ENCODE results near the gene CD163L1.
"Not testable (repeated sequence)": the region's sequence is repeated elsewhere in the genome, so short reads cannot be mapped to it uniquely, and the experiment has no call there.

CD163L1 gene

GRCh38 chr12:7403466-7403865 lies 40.5 kb downstream of the CD163L1 start:
- no peak for DNase-seq

GRCh38 chr12:7399089-7399488 lies 44.9 kb downstream of the CD163L1 start:
- no peak for DNase-seq

GRCh38 chr12:7396418-7396817 lies 47.5 kb downstream of the CD163L1 start:
- no peak for DNase-seq

- DNase-seq, result no peak
Measured at GRCh38 chr12:7395950-7396349, 48.0 kb downstream of the CD163L1 start.

- DNase-seq, result no peak
Measured at GRCh38 chr12:7387289-7387688, 56.7 kb downstream of the CD163L1 start.

- no peak for DNase-seq
Measured at GRCh38 chr12:7383157-7383556, 60.8 kb downstream of the CD163L1 start.

GRCh38 chr12:7376196-7376595 lies 67.8 kb downstream of the CD163L1 start:
- DNase-seq, result no peak

GRCh38 chr12:7375145-7375543 lies 68.8 kb downstream of the CD163L1 start:
- no peak for DNase-seq

GRCh38 chr12:7374423-7375144 lies 69.4 kb downstream of the CD163L1 start:
- DNase-seq, result no peak

- no peak for DNase-seq
Measured at GRCh38 chr12:7373226-7373625, 70.7 kb downstream of the CD163L1 start.

- no peak for DNase-seq
Measured at GRCh38 chr12:7369274-7369729, 74.7 kb downstream of the CD163L1 start.

- no peak for DNase-seq
Measured at GRCh38 chr12:7362734-7363133, 81.2 kb downstream of the CD163L1 start.

- DNase-seq, result no peak
Measured at GRCh38 chr12:7361265-7361664, 82.7 kb downstream of the CD163L1 start.

- DNase-seq, result no peak
Measured at GRCh38 chr12:7354529-7354928, 89.4 kb downstream of the CD163L1 start.

GRCh38 chr12:7352661-7353060 lies 91.3 kb downstream of the CD163L1 start:
- no peak for DNase-seq

GRCh38 chr12:7351177-7351576 lies 92.8 kb downstream of the CD163L1 start:
- no peak for DNase-seq

- no peak for DNase-seq
Measured at GRCh38 chr12:7349418-7349817, 94.5 kb downstream of the CD163L1 start.

GRCh38 chr12:7346551-7347225 lies 97.3 kb downstream of the CD163L1 start:
- no peak for DNase-seq

- no peak for DNase-seq
Measured at GRCh38 chr12:7344833-7345606, 98.9 kb downstream of the CD163L1 start.

- DNase-seq, result no peak
Measured at GRCh38 chr12:7339675-7340074, 104.3 kb downstream of the CD163L1 start.

- not testable (repeated sequence) for DNase-seq
Measured at GRCh38 chr12:7337790-7338189, 106.2 kb downstream of the CD163L1 start.

GRCh38 chr12:7327918-7328317 lies 116.0 kb downstream of the CD163L1 start:
- no peak for DNase-seq

- DNase-seq, result no peak
Measured at GRCh38 chr12:7324176-7324575, 119.8 kb downstream of the CD163L1 start.

GRCh38 chr12:7322599-7322998 lies 121.4 kb downstream of the CD163L1 start:
- DNase-seq, result no peak

Data from activated effector memory CD4-positive, alpha-beta T cell treated with anti-CD3 and anti-CD28 coated beads, Interleukin-2, amount 50 U/mL, for 16 hours (primary cell).